HEK293 (cell line): ENCODE measurements around the gene MACC1.

ENCODE experiments used
- CTCF ChIA-PET: fragments of 350-600 bp; formaldehyde crosslinking; extraction: SDS; loops from one replicate; lab custom pipeline; 2021; ENCODE audit warnings: antibody characterized with exemption; lab: Yijun Ruan, JAX
- POLR2A ChIA-PET: fragments of 300-600 bp; formaldehyde crosslinking; extraction: SDS; loops from one replicate; lab custom pipeline; 2020; ENCODE audit warnings: antibody characterized with exemption, inconsistent platforms; lab: Yijun Ruan, JAX
- H3K27ac ChIP-seq: fragments of 200-500 bp; sonication (Bioruptor generic); 2 replicates; pipeline ENCODE4 v1.5.1; 2014; ENCODE audit warnings: low read depth, low read length, control low read depth, inconsistent platforms; ENCODE audit errors: extremely low read depth
- H3K36me3 ChIP-seq, 2 experiments: fragments of 200-500 bp in 1 of 2; sonication (Bioruptor generic) in 1 of 2; 1 replicate in 1 of 2; 2 replicates in 1 of 2; pipeline ENCODE4 v1.5.1; 2014 to 2017; ENCODE audit warnings: inconsistent platforms in 2 of 2, low read length in 2 of 2; ENCODE audit not compliant: control insufficient read depth in 2 of 2, insufficient read depth in 1 of 2
- H3K4me1 ChIP-seq: fragments of 200-500 bp; sonication (Bioruptor generic); 2 replicates; pipeline ENCODE4 v1.5.1; 2014; ENCODE audit warnings: mild to moderate bottlenecking, low read length, inconsistent platforms; ENCODE audit not compliant: control insufficient read depth, insufficient read depth
- H3K4me3 ChIP-seq: 2 replicates; pipeline ENCODE4 v1.5.1; 2011; ENCODE audit warnings: low read depth, mild to moderate bottlenecking, control low read depth, low read length, moderate library complexity
- H3K9me3 ChIP-seq: fragments of 200-500 bp; sonication (Bioruptor generic); 2 replicates; pipeline ENCODE4 v1.5.1; 2014; ENCODE audit warnings: low read depth, low read length, inconsistent platforms; ENCODE audit not compliant: control insufficient read depth, insufficient read depth
- EGR2 ChIP-seq: fragments of 450-650 bp; formaldehyde crosslinking; IDR thresholded peaks from 2 replicates; pipeline ENCODE4 v1.5.1; 2016; ENCODE audit warnings: low read depth, missing biosample characterization, missing genetic modification characterization
- MEIS1 ChIP-seq: sonication (generic); formaldehyde crosslinking; IDR thresholded peaks from 2 replicates; pipeline ENCODE4 v1.8.1; 2022; ENCODE audit warnings: missing genetic modification reagents, mild to moderate bottlenecking, borderline replicate concordance
- TRIM28 ChIP-seq: IDR thresholded peaks from 2 replicates; pipeline ENCODE4 v1.6.1; 2011; ENCODE audit warnings: low read length, control low read depth, borderline replicate concordance
- ZBTB1 ChIP-seq: fragments of 450-650 bp; formaldehyde crosslinking; IDR thresholded peaks from 2 replicates; pipeline ENCODE4 v1.5.1; 2016; ENCODE audit warnings: missing biosample characterization, missing genetic modification characterization
- ZBTB44 ChIP-seq: fragments of 450-650 bp; IDR thresholded peaks from 2 replicates; pipeline ENCODE4 v1.5.1; 2018; ENCODE audit warnings: missing biosample characterization, mild to moderate bottlenecking, missing genetic modification characterization
- ZNF133 ChIP-seq: fragments of 450-650 bp; formaldehyde crosslinking; IDR thresholded peaks from 2 replicates; pipeline ENCODE4 v1.5.1; 2016; ENCODE audit warnings: missing biosample characterization, missing genetic modification characterization
- ZNF16 ChIP-seq: fragments of 450-650 bp; formaldehyde crosslinking; IDR thresholded peaks from 2 replicates; pipeline ENCODE4 v1.5.1; 2016; ENCODE audit warnings: low read depth, missing biosample characterization, missing genetic modification characterization
- ZNF18 ChIP-seq: fragments of 450-650 bp; formaldehyde crosslinking; IDR thresholded peaks from 2 replicates; pipeline ENCODE4 v1.5.1; 2016; ENCODE audit warnings: missing biosample characterization, missing genetic modification characterization
- ZNF221 ChIP-seq: fragments of 450-650 bp; formaldehyde crosslinking; IDR thresholded peaks from 2 replicates; pipeline ENCODE4 v1.5.1; 2017; ENCODE audit warnings: missing biosample characterization, missing genetic modification characterization, borderline replicate concordance
- ZNF24 ChIP-seq: fragments of 450-650 bp; formaldehyde crosslinking; IDR thresholded peaks from 2 replicates; pipeline ENCODE4 v1.5.1; 2016; ENCODE audit warnings: missing biosample characterization, missing genetic modification characterization
- ZNF335 ChIP-seq: fragments of 450-650 bp; formaldehyde crosslinking; conservative IDR thresholded peaks from 2 replicates; pipeline ENCODE4 v1.5.1; 2016; ENCODE audit warnings: missing biosample characterization, missing genetic modification characterization
- ZNF398 ChIP-seq: fragments of 450-650 bp; formaldehyde crosslinking; IDR thresholded peaks from 2 replicates; pipeline ENCODE4 v1.5.1; 2017; ENCODE audit warnings: missing biosample characterization, missing genetic modification characterization
- ZNF416 ChIP-seq: fragments of 450-650 bp; formaldehyde crosslinking; IDR thresholded peaks from 2 replicates; pipeline ENCODE4 v1.5.1; 2016; ENCODE audit warnings: missing biosample characterization, missing genetic modification characterization
- ZNF423 ChIP-seq: fragments of 450-650 bp; formaldehyde crosslinking; IDR thresholded peaks from 2 replicates; pipeline ENCODE4 v1.5.1; 2016; ENCODE audit warnings: missing biosample characterization, missing genetic modification characterization
- ZNF513 ChIP-seq: fragments of 450-650 bp; IDR thresholded peaks from 2 replicates; pipeline ENCODE4 v1.5.1; 2018; ENCODE audit warnings: missing biosample characterization, missing genetic modification characterization
- ZNF521 ChIP-seq: fragments of 450-650 bp; formaldehyde crosslinking; IDR thresholded peaks from 2 replicates; pipeline ENCODE4 v1.5.1; 2017; ENCODE audit warnings: missing biosample characterization, mild to moderate bottlenecking, missing genetic modification characterization
- ZNF610 ChIP-seq: fragments of 450-650 bp; formaldehyde crosslinking; IDR thresholded peaks from 2 replicates; pipeline ENCODE4 v1.5.1; 2016; ENCODE audit warnings: missing biosample characterization, missing genetic modification characterization, borderline replicate concordance
- ZNF621 ChIP-seq: fragments of 450-650 bp; formaldehyde crosslinking; IDR thresholded peaks from 2 replicates; pipeline ENCODE4 v1.5.1; 2017; ENCODE audit warnings: missing biosample characterization, missing genetic modification characterization
- ZNF654 ChIP-seq: fragments of 450-650 bp; formaldehyde crosslinking; IDR thresholded peaks from 2 replicates; pipeline ENCODE4 v1.5.1; 2016; ENCODE audit warnings: low read depth, missing biosample characterization, missing genetic modification characterization
- ZNF658 ChIP-seq: fragments of 450-650 bp; formaldehyde crosslinking; IDR thresholded peaks from 2 replicates; pipeline ENCODE4; 2016; ENCODE audit warnings: missing biosample characterization, missing genetic modification characterization
- ZNF664 ChIP-seq: fragments of 450-650 bp; formaldehyde crosslinking; IDR thresholded peaks from 2 replicates; pipeline ENCODE4 v1.5.1; 2016; ENCODE audit warnings: missing biosample characterization, missing genetic modification characterization
- ZNF747 ChIP-seq: fragments of 450-650 bp; formaldehyde crosslinking; IDR thresholded peaks from 2 replicates; pipeline ENCODE4 v1.5.1; 2016; ENCODE audit warnings: missing biosample characterization, missing genetic modification characterization
- ZNF777 ChIP-seq: fragments of 450-650 bp; formaldehyde crosslinking; IDR thresholded peaks from 2 replicates; pipeline ENCODE4 v1.5.1; 2017; ENCODE audit warnings: missing biosample characterization, missing genetic modification characterization, borderline replicate concordance
- ZNF830 ChIP-seq: fragments of 450-650 bp; IDR thresholded peaks from 2 replicates; pipeline ENCODE4 v1.5.0; 2018; ENCODE audit warnings: missing biosample characterization, missing genetic modification characterization, low read depth, mild to moderate bottlenecking, moderate library complexity
- ZSCAN18 ChIP-seq: fragments of 450-650 bp; formaldehyde crosslinking; IDR thresholded peaks from 2 replicates; pipeline ENCODE4 v1.5.1; 2016; ENCODE audit warnings: missing biosample characterization, missing genetic modification characterization

MACC1 gene

GRCh38 chr7:20240080-20240926 lies 23.1 kb upstream of the MACC1 start:
- POLR2A ChIA-PET = no interaction called here
- Histone ChIP-seq H3K27ac (no peak overlapping the region), H3K36me3 (no peaks in the 10 kb centered on the region), H3K4me3 (no peak overlapping the region), H3K9me3 (no peaks in the 10 kb centered on the region), H3K4me1 (peaks cover 6% of the 10 kb centered on the region)
- CTCF ChIA-PET = interaction anchor here (0.6 kb wide), 1 partner anchor 24 kb away, joined by 3 read pairs; no protein-coding TSS in a partner anchor
- TF ChIP-seq ZNF664 (tag by site-specific recombination) (no peak), ZNF777 (tag by site-specific recombination) (no peak), TRIM28 (no peak), ZSCAN18 (tag by site-specific recombination) (no peak), ZNF398 (no peak), ZBTB1 (tag by site-specific recombination) (no peak), ZNF521 (no peak), ZNF221 (tag by site-specific recombination) (no peak), ZNF423 (no peak), ZNF610 (tag by site-specific recombination) (no peak)

GRCh38 chr7:20238754-20239324 lies 21.7 kb upstream of the MACC1 start:
- POLR2A ChIA-PET = no interaction called here
- H3K27ac ChIP-seq = no peak overlapping the region
- CTCF ChIA-PET = no interaction called here

GRCh38 chr7:20238194-20238753 lies 21.1 kb upstream of the MACC1 start:
- ChIA-PET POLR2A (no interaction called here), CTCF (no interaction called here)
- Histone ChIP-seq H3K9me3 (no peaks in the 10 kb centered on the region), H3K4me1 (peaks cover 6% of the 10 kb centered on the region), H3K36me3 (no peaks in the 10 kb centered on the region), H3K27ac (no peak overlapping the region), H3K4me3 (no peak overlapping the region)
- TF ChIP-seq EGR2 (tag by site-specific recombination) = no peak
- TF ChIP-seq ZNF133 (tag by site-specific recombination) = no peak
- TF ChIP-seq ZNF513 = no peak
- no peak for TF ChIP-seq ZBTB44 (tag by site-specific recombination)
- TF ChIP-seq ZNF24 (tag by site-specific recombination) = no peak
- no peak for TF ChIP-seq ZNF16 (tag by site-specific recombination)
- TF ChIP-seq ZNF621 (tag by site-specific recombination) = no peak
- TF ChIP-seq ZNF18 (tag by site-specific recombination) = no peak

More at GRCh38 chr7:20238754-20239324, 21.7 kb upstream of the MACC1 start:
- Histone ChIP-seq H3K4me3 (no peak overlapping the region), H3K9me3 (no peaks in the 10 kb centered on the region), H3K4me1 (peaks cover 6% of the 10 kb centered on the region), H3K36me3 (no peaks in the 10 kb centered on the region)
- no peak for TF ChIP-seq ZNF658 (tag by site-specific recombination)
- TF ChIP-seq ZNF747 = no peak
- no peak for TF ChIP-seq ZNF335
- TF ChIP-seq MEIS1 (CRISPR knock-in tag) = no peak
- TF ChIP-seq ZNF654 (tag by site-specific recombination) = no peak
- TF ChIP-seq ZNF830 (tag by site-specific recombination) = no peak
- TF ChIP-seq ZNF416 (tag by site-specific recombination) = no peak
